GM13977 (cell line): Measurements from ENCODE around the gene NT5C1B.

Experiments
- DNase-seq: peaks from one replicate; pipeline ENCODE4 v3.0.0; 2012; ENCODE audit warnings: low spot score
- CTCF ChIP-seq: IDR thresholded peaks from 2 replicates; pipeline ENCODE4 v1.5.1; 2012; ENCODE audit warnings: mild to moderate bottlenecking, control low read depth; ENCODE audit not compliant: insufficient read depth; ENCODE audit errors: extremely low read depth, missing control alignments
- in situ Hi-C: fragments of 300-500 bp; cut with MboI; formaldehyde crosslinking; loops from one replicate; pipeline ENCODE4 v1.12.0; 2022; ENCODE audit warnings: low sequenced_read_pairs, low pct_unique_long_range_greater_than_20kb, mixed read lengths, inconsistent platforms; ENCODE audit not compliant: unreplicated experiment

NT5C1B gene

GRCh38 chr2:18612133-18612532 is 22.8 kb upstream of the NT5C1B start:
- TF ChIP-seq CTCF, result no peak
- in situ Hi-C loops, result no loop called here

DNA sequence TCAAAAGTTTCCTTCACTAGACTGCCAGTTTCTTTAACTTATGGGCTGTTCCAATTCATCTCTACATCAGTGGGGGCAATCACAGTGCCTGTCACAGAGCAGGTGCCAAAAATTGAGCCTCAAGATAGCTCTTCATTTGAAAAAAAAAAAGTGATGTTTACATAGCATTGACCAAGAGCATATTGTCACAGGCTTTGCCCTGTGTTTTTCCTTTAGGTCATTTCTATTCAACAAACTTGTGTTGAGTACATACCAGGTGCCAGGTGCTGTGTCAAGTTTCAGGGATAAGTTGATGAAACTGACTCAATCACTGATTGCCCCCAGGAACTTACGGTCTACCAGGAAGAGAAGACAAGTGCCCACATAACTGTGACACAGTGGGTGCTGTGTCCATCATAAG is 22.2 kb upstream of the NT5C1B start:
- in situ Hi-C loops, result no loop called here
- TF ChIP-seq CTCF, result no peak
- DNase-seq, result no peak

More at GRCh38 chr2:18612133-18612532, 22.8 kb upstream of the NT5C1B start:
- no peak for DNase-seq

GRCh38 chr2:18611184-18611583 is 21.8 kb upstream of the NT5C1B start:
- TF ChIP-seq CTCF, result no peak
- DNase-seq, result no peak
- in situ Hi-C loops, result no loop called here

DNA sequence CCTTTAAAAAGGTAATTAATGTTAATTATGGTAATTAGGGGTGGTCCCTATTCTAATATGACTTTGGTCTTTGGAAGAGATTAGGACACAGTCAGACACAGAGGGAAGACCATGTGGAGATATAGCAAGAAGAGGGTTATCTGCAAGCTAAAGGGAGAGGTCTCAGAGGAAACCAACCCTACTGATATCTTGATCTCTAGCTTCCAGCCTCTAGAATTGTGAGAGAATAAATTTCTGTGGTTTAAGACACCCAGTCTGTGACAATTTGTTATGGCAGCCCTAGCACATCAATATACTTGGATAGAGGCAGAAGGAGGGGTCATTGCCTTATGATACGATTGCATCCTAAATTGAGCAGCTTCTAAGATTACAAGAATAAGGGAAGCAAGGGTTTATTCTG is 21.3 kb upstream of the NT5C1B start:
- DNase-seq, result no peak
- no peak for TF ChIP-seq CTCF
- in situ Hi-C loops, result no loop called here

- TF ChIP-seq CTCF, result no peak
- in situ Hi-C loops, result no loop called here
- no peak for DNase-seq
Observed at GRCh38 chr2:18610090-18610489, 20.7 kb upstream of the NT5C1B start.

GRCh38 chr2:18605115-18605514 is 15.7 kb upstream of the NT5C1B start:
- in situ Hi-C loops, result no loop called here
- DNase-seq, result no peak

More at GRCh38 chr2:18605115-18605514, 15.7 kb upstream of the NT5C1B start:
- TF ChIP-seq CTCF, result no peak
